ENCODE measurements around the gene MRPS9.

- TF ChIP-seq, protein P1, sequence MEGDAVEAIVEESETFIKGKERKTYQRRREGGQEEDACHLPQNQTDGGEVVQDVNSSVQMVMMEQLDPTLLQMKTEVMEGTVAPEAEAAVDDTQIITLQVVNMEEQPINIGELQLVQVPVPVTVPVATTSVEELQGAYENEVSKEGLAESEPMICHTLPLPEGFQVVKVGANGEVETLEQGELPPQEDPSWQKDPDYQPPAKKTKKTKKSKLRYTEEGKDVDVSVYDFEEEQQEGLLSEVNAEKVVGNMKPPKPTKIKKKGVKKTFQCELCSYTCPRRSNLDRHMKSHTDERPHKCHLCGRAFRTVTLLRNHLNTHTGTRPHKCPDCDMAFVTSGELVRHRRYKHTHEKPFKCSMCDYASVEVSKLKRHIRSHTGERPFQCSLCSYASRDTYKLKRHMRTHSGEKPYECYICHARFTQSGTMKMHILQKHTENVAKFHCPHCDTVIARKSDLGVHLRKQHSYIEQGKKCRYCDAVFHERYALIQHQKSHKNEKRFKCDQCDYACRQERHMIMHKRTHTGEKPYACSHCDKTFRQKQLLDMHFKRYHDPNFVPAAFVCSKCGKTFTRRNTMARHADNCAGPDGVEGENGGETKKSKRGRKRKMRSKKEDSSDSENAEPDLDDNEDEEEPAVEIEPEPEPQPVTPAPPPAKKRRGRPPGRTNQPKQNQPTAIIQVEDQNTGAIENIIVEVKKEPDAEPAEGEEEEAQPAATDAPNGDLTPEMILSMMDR (IDR thresholded peaks at IDR 0.05), result no peak
- TF ChIP-seq POLR2A (IDR thresholded peaks at IDR 0.05; ENCODE audit: low read depth), result no peak
These were observed 79.7 kb downstream of the MRPS9 start for GRCh38 chr2:105117565-105117964.

All from esophagus muscularis mucosa (tissue), 3 donors.